ENCODE results near the gene DOK7. TPM values are rescaled to one million over a fixed set of nuclear protein-coding genes. Genes with fewer than 3 reads are reported as not detected.

Gene DOK7
- total RNA-seq, 1 experiment from 2014 or later, result 0.26 TPM

- Histone ChIP-seq H2BK20ac (ENCODE audit: low read depth, low read length, poor library complexity, severe bottlenecking) (no peak overlapping the region), H2BK5ac (ENCODE audit: insufficient read length, low read length) (no peak overlapping the region), H3K23ac (ENCODE audit: insufficient read length, low read depth, low read length) (no peak overlapping the region), H3K4me2 (ENCODE audit: insufficient read depth, insufficient read length, low read length) (no peak overlapping the region), H4K91ac (ENCODE audit: insufficient read length, low read depth, low read length) (no peak overlapping the region), H3K27ac (ENCODE audit: insufficient read length, low read depth, low read length) (no peak overlapping the region), H4K5ac (ENCODE audit: insufficient read length, low read depth, low read length) (no peak overlapping the region), H3K27me3 (ENCODE audit: insufficient read depth, low read length) (peaks cover 4% of the 10 kb centered on the region; the same call in 1 of the 2 replicates), H3K9me3 (ENCODE audit: control insufficient read depth, low read depth, low read length) (no peaks in the 10 kb centered on the region), H3K4ac (ENCODE audit: low read depth, low read length) (no peak overlapping the region; the same call in 1 of the 2 replicates), H3K56ac (ENCODE audit: insufficient read length, low read depth, low read length) (no peak overlapping the region), H3K4me1 (ENCODE audit: insufficient read depth, low read length) (peaks cover 4% of the 10 kb centered on the region; the same call in 1 of the 2 replicates), H3K23me2 (ENCODE audit: insufficient read length, low read depth, low read length, poor library complexity, severe bottlenecking) (peaks cover 4% of the 10 kb centered on the region), H4K8ac (replicated peaks; ENCODE audit: insufficient read length, low read depth, low read length) (no peak overlapping the region), H3K18ac (ENCODE audit: insufficient read length, low read depth, low read length) (no peak overlapping the region), H3K79me1 (ENCODE audit: insufficient read depth, low read depth, low read length, poor library complexity, severe bottlenecking) (no peaks in the 10 kb centered on the region), H2BK120ac (ENCODE audit: low read depth, low read length, poor library complexity, severe bottlenecking) (no peak overlapping the region), H2BK15ac (ENCODE audit: low read depth, low read length) (no peak overlapping the region), H2AFZ (ENCODE audit: low read length) (no peak overlapping the region), H3T11ph (ENCODE audit: low read length) (no peak overlapping the region), H3K14ac (ENCODE audit: insufficient read depth, low read length) (peak overlapping the region; percentile 64), H2AK5ac (ENCODE audit: insufficient read length, low read length) (no peak overlapping the region), H2BK12ac (ENCODE audit: insufficient read length, low read depth, low read length) (no peak overlapping the region), H3K79me2 (ENCODE audit: insufficient read depth, low read length) (no peaks in the 10 kb centered on the region), H3K9ac (ENCODE audit: extremely low read depth, insufficient read length, low read length) (no peak overlapping the region), H4K20me1 (ENCODE audit: control insufficient read depth, insufficient read depth, insufficient read length) (no peaks in the 10 kb centered on the region)
- no peak for DNase-seq
- H3K4me1 Mint-ChIP-seq, result peaks cover 16 to 25% of the 10 kb centered on the region in 2 experiments
- H3K27me3 Mint-ChIP-seq (ENCODE audit: low read depth), result peaks cover 89% of the 10 kb centered on the region
- no CpG with 5 or more reads among the region's 27 CpGs for WGBS (ENCODE audit: extremely low coverage, insufficient read length, low lambda C conversion rate)
- H3K4me3 Mint-ChIP-seq, result no peak overlapping the region
- H3K36me3 Mint-ChIP-seq (ENCODE audit: insufficient read depth in 1 of 3, low read depth in 3 of 3), result no peaks in the 10 kb centered on the region
- H3K27ac Mint-ChIP-seq, result no peak overlapping the region
- no peaks in the 10 kb centered on the region for H3K9me3 Mint-ChIP-seq
- TF ChIP-seq CTCF (conservative IDR thresholded peaks at IDR 0.05), result no peak
Measured at GRCh38 chr4:3476936-3477749, 14.0 kb downstream of the DOK7 start.

Measured in H9 (cell line).